Colon (tissue), 2 donors: ENCODE data around the gene SOSTDC1.
A peak's percentile ranks its signal among the peaks of the same experiment; 100 is the strongest.
"Not testable (repeated sequence)": the region's sequence is repeated elsewhere in the genome, so short reads cannot be mapped to it uniquely, and the experiment has no call there.

Experiments
- FAIRE-seq: peaks from 2 replicates; lab custom pipeline; 2012; peaks lifted over from hg19 to GRCh38; lab: Jason Lieb, UNC
- donor health status: control.
- donor health status: control.

The SOSTDC1 gene

GRCh38 chr7:16465469-16466361, at the start of gene SOSTDC1:
Gene SOSTDC1 (minus strand): TSS chr7:16465738. CDS start chr7:16465668, 70 bp downstream.
- FAIRE-seq, result no peak

- FAIRE-seq, result no peak
Observed at GRCh38 chr7:16514729-16515128, 49.2 kb upstream of the SOSTDC1 start.

- FAIRE-seq, result no peak
Observed at GRCh38 chr7:16514271-16514670, 48.7 kb upstream of the SOSTDC1 start.

- no peak for FAIRE-seq
Observed at GRCh38 chr7:16512097-16512496, 46.6 kb upstream of the SOSTDC1 start.

- no peak for FAIRE-seq
Observed at GRCh38 chr7:16511314-16511713, 45.8 kb upstream of the SOSTDC1 start.

GRCh38 chr7:16509829-16510228, 44.3 kb upstream of the SOSTDC1 start:
- FAIRE-seq, result no peak

- FAIRE-seq, result not testable (repeated sequence)
Observed at GRCh38 chr7:16506422-16506821, 40.9 kb upstream of the SOSTDC1 start.

- FAIRE-seq, result no peak
Observed at GRCh38 chr7:16504019-16504418, 38.5 kb upstream of the SOSTDC1 start.

- no peak for FAIRE-seq
Observed at GRCh38 chr7:16502303-16502702, 36.8 kb upstream of the SOSTDC1 start.

GRCh38 chr7:16498122-16498521, 32.6 kb upstream of the SOSTDC1 start:
- no peak for FAIRE-seq

GRCh38 chr7:16494955-16495719, 29.6 kb upstream of the SOSTDC1 start:
- FAIRE-seq, result no peak

GRCh38 chr7:16494551-16494950, 29.0 kb upstream of the SOSTDC1 start:
- FAIRE-seq, result no peak

- FAIRE-seq, result no peak
Observed at GRCh38 chr7:16493266-16493665, 27.7 kb upstream of the SOSTDC1 start.

GRCh38 chr7:16492513-16493062, 27.1 kb upstream of the SOSTDC1 start:
- no peak for FAIRE-seq

- peak; percentile 51 for FAIRE-seq
Observed at GRCh38 chr7:16491148-16491547, 25.6 kb upstream of the SOSTDC1 start.

GRCh38 chr7:16484453-16485158, 19.1 kb upstream of the SOSTDC1 start:
- FAIRE-seq, result no peak

GRCh38 chr7:16479591-16479990, 14.1 kb upstream of the SOSTDC1 start:
- no peak for FAIRE-seq

GRCh38 chr7:16479161-16479560, 13.6 kb upstream of the SOSTDC1 start:
- no peak for FAIRE-seq

- no peak for FAIRE-seq
Observed at GRCh38 chr7:16471933-16472332, 6.4 kb upstream of the SOSTDC1 start.

GRCh38 chr7:16463949-16464715, 1.4 kb downstream of the SOSTDC1 start:
- FAIRE-seq, result no peak

- FAIRE-seq, result no peak
Observed at GRCh38 chr7:16463520-16463919, 2.0 kb downstream of the SOSTDC1 start.
